CD4-positive, alpha-beta T cell (primary cell): ENCODE data around the gene ZNF425. TPM values are rescaled to one million over a fixed set of nuclear protein-coding genes. Genes with fewer than 3 reads are reported as not detected.
"Not testable (repeated sequence)": the region's sequence is repeated elsewhere in the genome, so short reads cannot be mapped to it uniquely, and the experiment has no call there.

Experiments
- ATAC-seq: fragments of 200-7000 bp; cut with Tn5 transposase; one replicate; pipeline ENCODE4 v1.10.0; 2022; ENCODE audit warnings: mild to moderate bottlenecking; ENCODE audit not compliant: poor library complexity
- CTCF ChIA-PET: fragments of 350-600 bp; sonication (Branson Sonifier 250); formaldehyde crosslinking; loops from one replicate; lab custom pipeline; 2021; ENCODE audit warnings: antibody characterized with exemption, inconsistent platforms; lab: Charles Lee
- POLR2A ChIA-PET: fragments of 350-600 bp; sonication (Branson Sonifier 250); formaldehyde crosslinking; loops from one replicate; lab custom pipeline; 2021; ENCODE audit warnings: antibody characterized with exemption, inconsistent platforms; lab: Charles Lee
- DNase-seq, 14 experiments: peaks; one replicate each; pipeline ENCODE4 v3.0.0-alpha.2; 2013 to 2020; ENCODE audit warnings: mixed read lengths in 2 of 14
- H3K27ac ChIP-seq, 2 donors: one replicate each; pipeline versions ENCODE4 v1.5.1 to v1.7.0; 2013; ENCODE audit warnings: low read length in 2 of 2, low read depth in 1 of 2, mild to moderate bottlenecking in 1 of 2
- H3K27me3 ChIP-seq, 2 experiments: 1 replicate in 1 of 2; 2 replicates in 1 of 2; pipeline versions ENCODE4 v1.6.1 to v1.7.0; 2013; ENCODE audit warnings: low read length in 2 of 2, control low read depth in 1 of 2, mild to moderate bottlenecking in 1 of 2, moderate library complexity in 1 of 2; ENCODE audit not compliant: insufficient read depth in 2 of 2, control insufficient read depth in 1 of 2
- H3K36me3 ChIP-seq: one replicate; pipeline ENCODE4 v1.6.1; 2013; ENCODE audit warnings: low read length, control low read depth; ENCODE audit not compliant: insufficient read depth
- H3K4me1 ChIP-seq: one replicate; pipeline ENCODE4 v1.6.1; 2013; ENCODE audit warnings: low read length, control low read depth; ENCODE audit not compliant: insufficient read depth
- H3K4me3 ChIP-seq: one replicate; pipeline ENCODE4 v1.5.1; 2013; ENCODE audit warnings: mild to moderate bottlenecking, low read length, moderate library complexity
- H3K9me3 ChIP-seq, 2 experiments: 1 replicate in 1 of 2; 2 replicates in 1 of 2; pipeline versions ENCODE4 v1.6.1 to v1.7.0; 2013; ENCODE audit warnings: low read length in 2 of 2, mild to moderate bottlenecking in 2 of 2, control low read depth in 1 of 2, moderate library complexity in 1 of 2; ENCODE audit not compliant: control insufficient read depth in 1 of 2, insufficient read depth in 1 of 2
- H3K27ac Mint-ChIP-seq: one replicate; pipeline ENCODE4 v1.8.0; 2020; ENCODE audit warnings: mixed read lengths
- H3K27me3 Mint-ChIP-seq: one replicate; pipeline ENCODE4 v1.8.0; 2021; ENCODE audit warnings: mixed read lengths
- H3K36me3 Mint-ChIP-seq: one replicate; pipeline ENCODE4 v1.8.0; 2021; ENCODE audit warnings: low read depth, mixed read lengths
- H3K4me1 Mint-ChIP-seq: one replicate; pipeline ENCODE4 v1.8.0; 2021; ENCODE audit warnings: low read depth, mixed read lengths
- H3K4me3 Mint-ChIP-seq: one replicate; pipeline ENCODE4 v1.8.0; 2020; ENCODE audit warnings: mild to moderate bottlenecking, mixed read lengths
- H3K9me3 Mint-ChIP-seq: one replicate; pipeline ENCODE4 v1.8.0; 2020; ENCODE audit warnings: mixed read lengths
- intact Hi-C, 2 experiments: fragments of 100-400 bp; cut with DNase I in 1 of 2; cut with micrococcal nuclease in 1 of 2; formaldehyde crosslinking; loops; one replicate each; pipeline versions ENCODE4 v1.15.1 to v1.9.0; 2023 to 2025; cut with DNase I, micrococcal nuclease
- total RNA-seq, 174 experiments: library from RNA in 2 of 174; stranded (reverse) in 2 of 174; gene quantifications; one replicate each; pipeline ENCODE4 v1.2.3 and lab custom pipeline; 2021 to 2026
- TF ChIP-seq, protein P1 (sequence below): fragments of 200-600 bp; IDR thresholded peaks from one replicate; pipeline ENCODE4 v1.8.0; 2022; ENCODE audit warnings: antibody characterized with exemption, mild to moderate bottlenecking

Gene ZNF425
- total RNA-seq, 2 experiments from 2014 or later, result 0.22 to 0.39 TPM

DNA sequence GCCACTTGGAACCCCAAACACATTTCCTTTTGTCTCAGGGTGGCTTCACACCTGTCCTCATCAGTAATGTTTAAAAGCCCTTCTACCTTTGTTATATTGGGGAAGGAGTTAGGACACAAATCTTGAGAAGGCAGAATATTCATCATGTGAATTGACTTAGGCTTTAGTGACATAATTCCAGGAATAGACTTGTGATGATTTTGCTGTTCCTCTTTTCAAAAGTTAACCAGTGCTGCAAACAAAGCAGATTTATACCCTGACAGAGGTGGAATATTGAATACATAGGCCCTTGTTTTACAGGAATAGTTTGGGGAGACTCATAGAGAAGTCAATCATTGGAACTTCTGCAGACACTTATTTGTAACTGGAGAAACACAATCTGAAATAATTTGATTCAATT is 62.6 kb downstream of the ZNF425 start:
- Histone ChIP-seq H3K27me3 (no peaks in the 10 kb centered on the region), H3K4me3 (no peak overlapping the region), H3K36me3 (no peaks in the 10 kb centered on the region), H3K4me1 (peaks cover 10% of the 10 kb centered on the region), H3K27ac (no peak overlapping the region), H3K9me3 (no peaks in the 10 kb centered on the region)
- H3K27me3 Mint-ChIP-seq, result no peaks in the 10 kb centered on the region
- peak overlapping the region; percentile 63 for H3K4me3 Mint-ChIP-seq
- POLR2A ChIA-PET, result no interaction called here
- H3K27ac Mint-ChIP-seq, result no peak overlapping the region
- ATAC-seq, result no peak
- peaks cover 6% of the 10 kb centered on the region for H3K36me3 Mint-ChIP-seq
- CTCF ChIA-PET, result no interaction called here
- intact Hi-C loops, result loop anchor here in 1 of 2 experiments (10.0 kb wide), 1 partner anchor 559 kb away; no protein-coding TSS in a partner anchor
- H3K9me3 Mint-ChIP-seq, result no peaks in the 10 kb centered on the region
- no peak for DNase-seq
- TF ChIP-seq, protein P1, sequence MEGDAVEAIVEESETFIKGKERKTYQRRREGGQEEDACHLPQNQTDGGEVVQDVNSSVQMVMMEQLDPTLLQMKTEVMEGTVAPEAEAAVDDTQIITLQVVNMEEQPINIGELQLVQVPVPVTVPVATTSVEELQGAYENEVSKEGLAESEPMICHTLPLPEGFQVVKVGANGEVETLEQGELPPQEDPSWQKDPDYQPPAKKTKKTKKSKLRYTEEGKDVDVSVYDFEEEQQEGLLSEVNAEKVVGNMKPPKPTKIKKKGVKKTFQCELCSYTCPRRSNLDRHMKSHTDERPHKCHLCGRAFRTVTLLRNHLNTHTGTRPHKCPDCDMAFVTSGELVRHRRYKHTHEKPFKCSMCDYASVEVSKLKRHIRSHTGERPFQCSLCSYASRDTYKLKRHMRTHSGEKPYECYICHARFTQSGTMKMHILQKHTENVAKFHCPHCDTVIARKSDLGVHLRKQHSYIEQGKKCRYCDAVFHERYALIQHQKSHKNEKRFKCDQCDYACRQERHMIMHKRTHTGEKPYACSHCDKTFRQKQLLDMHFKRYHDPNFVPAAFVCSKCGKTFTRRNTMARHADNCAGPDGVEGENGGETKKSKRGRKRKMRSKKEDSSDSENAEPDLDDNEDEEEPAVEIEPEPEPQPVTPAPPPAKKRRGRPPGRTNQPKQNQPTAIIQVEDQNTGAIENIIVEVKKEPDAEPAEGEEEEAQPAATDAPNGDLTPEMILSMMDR, result no peak
- H3K4me1 Mint-ChIP-seq, result peaks cover 10% of the 10 kb centered on the region

DNA sequence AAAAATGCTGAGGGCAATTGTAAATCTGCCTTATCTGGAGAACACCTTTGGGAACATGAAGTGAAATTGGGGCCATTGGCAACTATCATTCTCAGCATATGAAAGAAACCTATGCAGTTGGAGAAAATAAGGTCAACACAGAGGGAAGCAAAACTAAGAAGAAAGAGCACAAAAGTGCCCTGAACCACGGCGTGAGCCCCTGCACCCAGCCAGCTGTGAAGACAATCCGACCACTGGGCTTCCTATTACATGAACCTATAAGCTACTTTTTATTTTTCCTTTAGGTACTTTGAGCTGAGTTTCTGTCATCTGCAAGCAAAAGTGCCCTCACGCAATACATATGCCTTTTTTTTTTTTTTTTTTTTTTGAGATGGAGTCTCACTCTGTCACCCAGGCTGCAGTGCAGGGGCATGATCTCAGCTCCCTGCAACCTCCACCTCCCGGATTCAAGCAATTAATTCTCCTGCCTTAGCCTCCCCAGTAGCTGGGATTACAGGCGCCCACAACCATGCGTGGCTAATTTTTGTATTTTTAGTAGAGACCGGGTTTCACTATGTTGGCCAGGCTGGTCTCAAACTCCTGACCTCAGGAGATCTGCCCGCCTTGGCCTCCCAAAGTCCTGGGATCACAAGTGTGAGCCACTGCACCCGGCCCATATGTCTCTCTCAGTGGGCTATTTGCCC is 63.8 kb downstream of the ZNF425 start:
- H3K4me3 ChIP-seq, H3K27ac Mint-ChIP-seq, ATAC-seq, H3K9me3 ChIP-seq, H3K4me3 Mint-ChIP-seq, H3K9me3 Mint-ChIP-seq, DNase-seq, H3K27me3 ChIP-seq, H3K4me1 Mint-ChIP-seq, H3K36me3 ChIP-seq, H3K27me3 Mint-ChIP-seq, H3K4me1 ChIP-seq, H3K27ac ChIP-seq, POLR2A ChIA-PET, H3K36me3 Mint-ChIP-seq: not testable (repeated sequence)
- intact Hi-C loops, result loop anchor here in 1 of 2 experiments (10.0 kb wide), 1 partner anchor 558 kb away; no protein-coding TSS in a partner anchor
- CTCF ChIA-PET, result interaction anchor here (0.6 kb wide), 1 partner anchor 64 kb away, joined by 4 read pairs; no protein-coding TSS in a partner anchor

DNA sequence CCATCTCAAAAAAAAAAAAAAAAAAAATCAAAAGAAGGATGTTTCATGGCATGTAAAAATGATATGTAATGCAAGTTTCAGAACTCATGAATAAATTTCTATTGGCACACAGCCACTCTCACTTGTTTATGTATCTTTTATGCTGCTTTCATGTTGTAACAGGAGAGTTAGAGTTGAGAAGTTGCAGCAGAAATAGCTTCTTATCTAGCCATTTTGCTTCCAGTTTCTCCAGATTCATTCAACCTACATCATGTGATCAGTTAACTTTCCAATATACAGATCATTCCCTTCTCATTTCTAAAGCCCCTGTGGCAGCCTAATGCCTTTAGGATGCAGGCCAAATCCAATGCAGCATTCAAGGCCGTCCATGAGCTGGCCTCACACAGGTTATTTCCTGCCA is 66.0 kb downstream of the ZNF425 start:
- intact Hi-C loops, result loop anchor here in 1 of 2 experiments (10.0 kb wide), 1 partner anchor 555 kb away; no protein-coding TSS in a partner anchor
- H3K36me3 ChIP-seq, result no peaks in the 10 kb centered on the region
- TF ChIP-seq, protein P1, result no peak
- no peaks in the 10 kb centered on the region for H3K36me3 Mint-ChIP-seq
- H3K4me1 ChIP-seq, result peaks cover 7% of the 10 kb centered on the region
- ChIA-PET POLR2A (no interaction called here), CTCF (interaction anchor here (0.9 kb wide), 1 partner anchor 55 kb away, joined by 4 read pairs; no protein-coding TSS in a partner anchor)
- no peaks in the 10 kb centered on the region for H3K9me3 Mint-ChIP-seq
- no peaks in the 10 kb centered on the region for H3K27me3 Mint-ChIP-seq
- H3K27ac ChIP-seq, result no peak overlapping the region
- H3K27ac Mint-ChIP-seq, result no peak overlapping the region
- no peak for ATAC-seq
- DNase-seq, result no peak
- no peaks in the 10 kb centered on the region for H3K9me3 ChIP-seq
- H3K4me3 ChIP-seq, result no peak overlapping the region
- H3K27me3 ChIP-seq, result no peaks in the 10 kb centered on the region
- H3K4me1 Mint-ChIP-seq, result peaks cover 3% of the 10 kb centered on the region
- H3K4me3 Mint-ChIP-seq, result no peak overlapping the region
